GM12878 (cell line): ENCODE data around the gene MAPKAPK2. TPM values are rescaled to one million over a fixed set of nuclear protein-coding genes. Genes with fewer than 3 reads are reported as not detected.

Experiments used
- ATAC-seq: fragments of 200-7000 bp; cut with Tn5 transposase; 3 replicates; pipeline ENCODE4 v1.9.1; 2020; ENCODE audit warnings: mild to moderate bottlenecking, moderate library complexity
- BruUV-seq: library from RNA; stranded (reverse); fragments of 400-500 nt; replicated peaks from 2 replicates; lab custom pipeline; 2021; lab: Mats Ljungman, UMichigan
- CTCF ChIA-PET: fragments of 300-600 bp; sonication (Branson Sonifier 250); formaldehyde crosslinking; extraction: SDS; loops from one replicate; lab custom pipeline; 2021; ENCODE audit warnings: inconsistent platforms; lab: Yijun Ruan, JAX
- POLR2A ChIA-PET: fragments of 350-600 bp; formaldehyde crosslinking; extraction: SDS; loops from one replicate; lab custom pipeline; 2021; ENCODE audit warnings: inconsistent platforms; lab: Charles Lee
- RAD21 ChIA-PET: fragments of 300-600 bp; sonication (Branson Sonifier 250); formaldehyde crosslinking; loops from one replicate; lab custom pipeline; 2023; ENCODE audit warnings: antibody characterized with exemption; ENCODE audit not compliant: unreplicated experiment; lab: Charles Lee
- SMC1A ChIA-PET: fragments of 300-600 bp; sonication (Branson Sonifier 250); formaldehyde crosslinking; loops from one replicate; lab custom pipeline; 2023; ENCODE audit not compliant: unreplicated experiment, uncharacterized antibody; lab: Charles Lee
- DNase-seq: peaks from one replicate; pipeline ENCODE4 v3.0.0-alpha.2; 2011; ENCODE audit warnings: low read depth, low spot score
- FAIRE-seq: peaks from 3 replicates; lab custom pipeline; 2011; peaks lifted over from hg19 to GRCh38; lab: Jason Lieb, UNC
- H2AFZ ChIP-seq: 2 replicates; pipeline ENCODE4 v1.6.0; 2011; ENCODE audit warnings: low read depth, low read length, control low read depth; ENCODE audit not compliant: control insufficient read depth
- H3K27ac ChIP-seq: 2 replicates; pipeline ENCODE4 v1.5.1; 2011; ENCODE audit warnings: control low read depth; ENCODE audit not compliant: control insufficient read depth, insufficient read depth
- H3K27me3 ChIP-seq, 2 experiments: replicated peaks in 1 of 2; 2 replicates each; pipeline versions ENCODE4 v1.6.0 to v1.6.1; 2011; ENCODE audit warnings: low read length in 1 of 2; ENCODE audit not compliant: control insufficient read depth in 2 of 2, insufficient read depth in 2 of 2
- H3K36me3 ChIP-seq, 2 experiments: 2 replicates each; pipeline ENCODE4 v1.5.1; 2011; ENCODE audit warnings: low read length in 1 of 2; ENCODE audit not compliant: control insufficient read depth in 2 of 2, insufficient read depth in 2 of 2
- H3K4me1 ChIP-seq: 2 replicates; pipeline ENCODE4 v1.6.1; 2011; ENCODE audit warnings: mild to moderate bottlenecking, low read length, moderate library complexity, mixed read lengths; ENCODE audit not compliant: control insufficient read depth, insufficient read depth
- H3K4me2 ChIP-seq: 2 replicates; pipeline ENCODE4 v1.6.0; 2011; ENCODE audit warnings: control low read depth; ENCODE audit not compliant: control insufficient read depth, insufficient read depth
- H3K4me3 ChIP-seq: fragments of 200-600 bp; sonication (generic); 2 replicates; pipeline ENCODE4 v1.5.1; 2016
- H3K79me2 ChIP-seq: 2 replicates; pipeline ENCODE4 v1.6.0; 2011; ENCODE audit warnings: low read length; ENCODE audit not compliant: control insufficient read depth, insufficient read depth
- H3K9ac ChIP-seq: 2 replicates; pipeline ENCODE4 v1.8.0; 2011; ENCODE audit warnings: low read length, control low read depth, mixed read lengths; ENCODE audit not compliant: control insufficient read depth, insufficient read depth
- H3K9me3 ChIP-seq: replicated peaks from 3 replicates; pipeline ENCODE4 v1.5.1; 2011; ENCODE audit warnings: mild to moderate bottlenecking, low read length; ENCODE audit not compliant: control insufficient read depth, insufficient read depth
- H4K20me1 ChIP-seq: 2 replicates; pipeline ENCODE4 v1.6.0; 2011; ENCODE audit not compliant: control insufficient read depth, insufficient read depth
- E2F4 ChIP-seq: IDR thresholded peaks from 2 replicates; pipeline ENCODE4 v1.6.1; 2012; ENCODE audit warnings: low read depth, low read length, improper control_type of control experiment
- HDGF ChIP-seq: fragments of 450-650 bp; IDR thresholded peaks from 2 replicates; pipeline ENCODE4 v1.6.1; 2016; ENCODE audit warnings: antibody characterized with exemption
- NFIC ChIP-seq: IDR thresholded peaks from 2 replicates; pipeline ENCODE4 v1.6.1; 2012; ENCODE audit warnings: low read depth, mild to moderate bottlenecking, inconsistent platforms, low read length, moderate library complexity
- RCOR1 ChIP-seq: conservative IDR thresholded peaks from 2 replicates; pipeline ENCODE4 v1.6.1; 2012; ENCODE audit warnings: low read depth, low read length, improper control_type of control experiment
- SMC3 ChIP-seq: IDR thresholded peaks from 2 replicates; pipeline ENCODE4 v1.6.1; 2011; ENCODE audit warnings: low read length, improper control_type of control experiment, borderline replicate concordance
- WGBS: methylation state at CpG from one replicate; pipeline ENCODE4 v1.1.6; 2016; ENCODE audit warnings: low lambda C conversion rate; ENCODE audit not compliant: insufficient replicate concordance, insufficient coverage; ENCODE audit errors: missing lambda C conversion rate; 5-methylcytosine and 5-hydroxymethylcytosine counted together
- in situ Hi-C: fragments of 300-500 bp; cut with MboI; formaldehyde crosslinking; loops from 9 replicates; pipeline ENCODE4 v1.14.3; 2018; ENCODE audit warnings: mixed read lengths
- intact Hi-C: fragments of 100-400 bp; cut with micrococcal nuclease; formaldehyde crosslinking; loops from one replicate; pipeline ENCODE4 v1.14.2; 2022; ENCODE audit not compliant: unreplicated experiment
- polyA plus RNA-seq, 11 experiments: library from polyadenylated mRNA; depleted of rRNA in 4 of 11; unstranded in 6 of 11; stranded (reverse) in 5 of 11; fragments of >200 nt; fragmentation: Nextera tagmentation in 4 of 11; fragmentation: Illumina TruSeq in 1 of 11; extraction: Ambion mirVana in 4 of 11; extraction: Trizol in 1 of 11; gene quantifications; 1 replicate in 1 of 11; 2 replicates in 10 of 11; pipeline versions ENCODE4 v1.2.1 to v1.2.3, GENCODE V29; 2011 to 2016; ENCODE audit warnings: inconsistent platforms in 2 of 11, missing spikeins in 2 of 11, low read depth in 1 of 11
- total RNA-seq, 4 experiments: library from RNA; depleted of rRNA in 3 of 4; stranded (reverse); fragments of >200 nt in 3 of 4; fragmentation: Illumina TruSeq in 1 of 4; extraction: Trizol in 1 of 4; gene quantifications; 2 replicates each; pipeline versions ENCODE4 v1.2.1 to v1.2.3, GENCODE V29; 2013 to 2021

MAPKAPK2 gene
- total and polyA plus RNA-seq, 10 of the 15 experiments (the other 5 are each of a cell fraction or from before 2014, with no cell fraction given) = 0.72 to 92.2 (median 49.3) TPM

DNA sequence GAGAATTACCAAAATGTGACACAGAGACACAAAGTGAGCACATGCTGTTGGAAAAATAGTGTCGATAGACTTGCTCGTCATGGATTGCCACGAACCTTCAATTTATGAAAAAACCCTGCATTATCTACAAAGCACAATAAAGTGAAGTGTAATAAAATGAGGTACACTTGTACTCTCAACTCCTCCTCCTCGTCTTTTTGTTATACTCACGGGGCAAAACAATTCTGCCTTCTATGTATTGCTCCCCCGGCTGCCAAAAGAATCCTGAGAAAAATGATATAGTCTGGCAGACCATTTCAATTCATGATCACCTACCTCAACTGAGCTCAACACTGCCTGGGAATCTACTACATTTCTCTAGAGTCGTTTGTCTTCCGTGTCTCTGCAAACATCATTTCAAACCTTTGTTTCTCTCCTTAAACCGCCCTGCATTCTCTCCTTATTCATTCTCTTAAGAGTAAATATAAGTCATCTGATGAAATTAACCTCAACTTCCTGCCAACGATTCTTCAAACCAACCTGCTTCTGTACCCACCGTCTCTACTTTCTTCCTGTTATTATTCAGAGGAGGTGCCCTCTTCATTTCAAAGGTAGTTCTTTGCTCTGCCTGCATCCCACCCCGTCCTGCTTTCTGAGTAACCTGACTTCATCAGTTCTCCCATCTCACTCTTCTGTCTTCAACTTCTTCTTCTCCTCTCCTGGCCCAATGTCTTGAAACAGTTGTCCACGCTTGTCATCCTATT lies 73.0 kb downstream of the MAPKAPK2 start:
- in situ Hi-C loops = no loop called here
- Histone ChIP-seq H3K27ac (no peak overlapping the region), H3K9ac (no peak overlapping the region), H3K9me3 (no peaks in the 10 kb centered on the region), H3K79me2 (no peaks in the 10 kb centered on the region), H3K36me3 (no peaks in the 10 kb centered on the region), H2AFZ (no peak overlapping the region; the same call in 1 of the 2 replicates), H3K4me1 (no peaks in the 10 kb centered on the region), H4K20me1 (no peaks in the 10 kb centered on the region), H3K27me3 (no peaks in the 10 kb centered on the region), H3K4me3 (no peak overlapping the region), H3K4me2 (no peak overlapping the region)
- ChIA-PET RAD21 (interaction anchor here (1.1 to 2.1 kb wide), 2 partner anchors 9 to 19 kb away, joined by 3 to 8 read pairs; no protein-coding TSS in a partner anchor), POLR2A (interaction anchor here (1.0 to 2.0 kb wide), 2 partner anchors 11 to 16 kb away, joined by 3 to 4 read pairs; no protein-coding TSS in a partner anchor), CTCF (interaction anchor here (2.2 to 2.8 kb wide), 2 partner anchors 8 to 18 kb away, joined by 5 to 17 read pairs; no protein-coding TSS in a partner anchor), SMC1A (interaction anchor here (1.6 to 5.1 kb wide), 2 partner anchors 16 to 17 kb away, joined by 4 to 33 read pairs; no protein-coding TSS in a partner anchor)
- DNase-seq (no peak), ATAC-seq (no peak), FAIRE-seq (no peak)
- BruUV-seq = no TSS peak
- TF ChIP-seq NFIC (no peak), HDGF (no peak), RCOR1 (no peak), SMC3 (no peak), E2F4 (no peak)
- WGBS = 45% methylated on average over 13 of the region's 13 CpGs
- intact Hi-C loops = no loop called here
